HCT116 (cell line): Measurements from ENCODE around the gene PRPF8. TPM values are rescaled to one million over a fixed set of nuclear protein-coding genes. Genes with fewer than 3 reads are reported as not detected.
"Not testable (repeated sequence)": the region's sequence is repeated elsewhere in the genome, so short reads cannot be mapped to it uniquely, and the experiment has no call there.

ENCODE experiments used
- ATAC-seq: fragments of 200-7000 bp; cut with Tn5 transposase; 2 replicates; pipeline ENCODE4 v1.9.1; 2020; ENCODE audit warnings: mild to moderate bottlenecking, moderate library complexity
- BruUV-seq: library from RNA; stranded (reverse); fragments of 400-500 nt; replicated peaks from 2 replicates; lab custom pipeline; 2021; lab: Mats Ljungman, UMichigan
- CTCF ChIA-PET: fragments of 300-600 bp; sonication (Branson Sonifier 250); formaldehyde crosslinking; loops from one replicate; lab custom pipeline; 2021; ENCODE audit warnings: antibody characterized with exemption; lab: Charles Lee
- POLR2A ChIA-PET: fragments of 300-600, 350-600 bp; sonication (Branson Sonifier 250); formaldehyde crosslinking; loops from one replicate; lab custom pipeline; 2021; ENCODE audit warnings: antibody characterized with exemption; lab: Charles Lee
- RAD21 ChIA-PET, 2 experiments: fragments of 300-600 bp; sonication (Branson Sonifier 250); formaldehyde crosslinking; loops; one replicate each; lab custom pipeline; 2023; ENCODE audit warnings: low total read pairs in 2 of 2; ENCODE audit not compliant: uncharacterized antibody in 2 of 2, unreplicated experiment in 2 of 2, low non-redundant PET in 1 of 2; lab: Charles Lee
- DNase-seq: peaks from one replicate; pipeline ENCODE4 v3.0.0-alpha.2; 2010; ENCODE audit warnings: low read depth, low spot score
- H2AFZ ChIP-seq: fragments of 200-600 bp; shearing (Covaris generic), sonication (generic); 2 replicates; pipeline ENCODE4 v1.6.1; 2017; ENCODE audit warnings: low read depth, mixed run types, mixed read lengths, antibody characterized with exemption, low read length; ENCODE audit not compliant: poor library complexity, severe bottlenecking
- H3K27ac ChIP-seq: 2 replicates; pipeline ENCODE4 v1.5.1; 2012; ENCODE audit warnings: low read depth, low read length
- H3K27me3 ChIP-seq: fragments of 200-600 bp; sonication (generic); 2 replicates; pipeline ENCODE4 v1.6.1; 2016; ENCODE audit warnings: mixed run types, low read length, mixed read lengths; ENCODE audit not compliant: insufficient read depth
- H3K36me3 ChIP-seq, 2 experiments: fragments of 200-500 bp in 1 of 2; fragments of 200-600 bp in 1 of 2; sonication (Bioruptor generic) in 1 of 2; sonication (generic) in 1 of 2; 2 replicates each; pipeline versions ENCODE4 v1.5.1 to v1.6.1; 2014 to 2016; ENCODE audit warnings: low read length in 2 of 2, inconsistent platforms in 1 of 2, mixed read lengths in 1 of 2, mixed run types in 1 of 2; ENCODE audit not compliant: insufficient read depth in 2 of 2, control insufficient read depth in 1 of 2
- H3K4me1 ChIP-seq, 2 experiments: fragments of 200-600 bp in 1 of 2; sonication (generic) in 1 of 2; 2 replicates each; pipeline versions ENCODE4 v1.5.1 to v1.6.1; 2012 to 2017; ENCODE audit warnings: low read length in 2 of 2, inconsistent platforms in 1 of 2, mild to moderate bottlenecking in 1 of 2, mixed read lengths in 1 of 2, mixed run types in 1 of 2, moderate library complexity in 1 of 2; ENCODE audit not compliant: insufficient read depth in 2 of 2, control insufficient read depth in 1 of 2
- H3K4me2 ChIP-seq: fragments of 200-600 bp; sonication (generic); 2 replicates; pipeline ENCODE4 v1.6.1; 2017; ENCODE audit warnings: mixed run types, low read length, mixed read lengths
- H3K4me3 ChIP-seq, 2 experiments: fragments of 200-600 bp in 1 of 2; sonication (generic) in 1 of 2; replicated peaks in 1 of 2; 2 replicates each; pipeline ENCODE4 v1.5.1; 2011 to 2016; ENCODE audit warnings: low read length in 2 of 2, control low read depth in 1 of 2, low read depth in 1 of 2, mild to moderate bottlenecking in 1 of 2, mixed read lengths in 1 of 2, mixed run types in 1 of 2
- H3K79me2 ChIP-seq: fragments of 200-600 bp; sonication (generic); 2 replicates; pipeline ENCODE4 v1.6.1; 2017; ENCODE audit warnings: mild to moderate bottlenecking, mixed run types, low read length, moderate library complexity, mixed read lengths; ENCODE audit not compliant: insufficient read depth
- H3K9ac ChIP-seq: fragments of 200-600 bp; sonication (generic); 2 replicates; pipeline ENCODE4 v1.6.1; 2016; ENCODE audit warnings: low read length, mixed read lengths
- H3K9me2 ChIP-seq: fragments of 200-600 bp; sonication (generic), shearing (Covaris generic); 2 replicates; pipeline ENCODE4 v1.6.1; 2017; ENCODE audit warnings: mixed run types, mild to moderate bottlenecking, moderate library complexity; ENCODE audit not compliant: insufficient read depth
- H3K9me3 ChIP-seq, 2 experiments: fragments of 200-500 bp in 1 of 2; fragments of 200-600 bp in 1 of 2; sonication (Bioruptor generic) in 1 of 2; sonication (generic) in 1 of 2; 2 replicates each; pipeline ENCODE4 v1.6.1; 2014 to 2017; ENCODE audit warnings: low read length in 2 of 2, mixed read lengths in 2 of 2, inconsistent platforms in 1 of 2, low read depth in 1 of 2, mild to moderate bottlenecking in 1 of 2, mixed run types in 1 of 2, moderate library complexity in 1 of 2; ENCODE audit not compliant: control insufficient read depth in 1 of 2, insufficient read depth in 1 of 2
- H4K20me1 ChIP-seq: fragments of 200-600 bp; sonication (generic), shearing (Covaris generic); 2 replicates; pipeline ENCODE4 v1.6.1; 2017; ENCODE audit warnings: mixed run types, mild to moderate bottlenecking, moderate library complexity; ENCODE audit not compliant: insufficient read depth
- CBX3 ChIP-seq: IDR thresholded peaks from 2 replicates; pipeline ENCODE4 v1.6.1; 2012; ENCODE audit warnings: low read depth
- EZH2phosphoT487 ChIP-seq: fragments of 200-600 bp; IDR thresholded peaks from 2 replicates; pipeline ENCODE4 v1.6.1; 2018; ENCODE audit warnings: antibody characterized with exemption, borderline replicate concordance
- RAD21 ChIP-seq: IDR thresholded peaks from 2 replicates; pipeline ENCODE4 v1.6.1; 2012; ENCODE audit warnings: low read depth, mild to moderate bottlenecking
- SIN3A ChIP-seq: IDR thresholded peaks from 2 replicates; pipeline ENCODE4 v1.6.1; 2012; ENCODE audit warnings: low read depth
- SP1 ChIP-seq: IDR thresholded peaks from 2 replicates; pipeline ENCODE4 v1.6.1; 2012; ENCODE audit warnings: low read depth
- TCF7L2 ChIP-seq: IDR thresholded peaks from 2 replicates; pipeline ENCODE4 v1.7.0; 2011; ENCODE audit warnings: borderline replicate concordance, inconsistent platforms; ENCODE audit not compliant: insufficient read depth, insufficient read length; ENCODE audit errors: extremely low read depth
- intact Hi-C: fragments of 100-400 bp; cut with micrococcal nuclease; formaldehyde crosslinking; loops from 2 replicates; pipeline ENCODE4 v1.10.0; 2022
- total RNA-seq: library from RNA; stranded (reverse); gene quantifications from one replicate; pipeline ENCODE4 v1.2.1, GENCODE V29; 2021; ENCODE audit not compliant: unreplicated experiment
- TF ChIP-seq, protein P1 (sequence below): IDR thresholded peaks from 2 replicates; pipeline ENCODE4 v1.6.1; 2012; ENCODE audit warnings: low read depth
- TF ChIP-seq, protein P2 (sequence below): IDR thresholded peaks from 2 replicates; pipeline ENCODE4 v1.6.1; 2012
- TF ChIP-seq, protein P3 (sequence below), 3 experiments: fragments of 200-600 bp in 1 of 3; sonication (generic) in 1 of 3; IDR thresholded peaks in 2 of 3; conservative IDR thresholded peaks in 1 of 3; 2 replicates each; pipeline ENCODE4 v1.5.1; 2012 to 2017; ENCODE audit warnings: low read depth in 2 of 3, low read length in 2 of 3, antibody characterized with exemption in 1 of 3, borderline replicate concordance in 1 of 3, control low read depth in 1 of 3, mild to moderate bottlenecking in 1 of 3, mixed read lengths in 1 of 3, mixed run types in 1 of 3, moderate library complexity in 1 of 3; ENCODE audit not compliant: insufficient read depth in 1 of 3

Gene PRPF8
- total RNA-seq, 1 experiment from 2014 or later, result 386 TPM

DNA sequence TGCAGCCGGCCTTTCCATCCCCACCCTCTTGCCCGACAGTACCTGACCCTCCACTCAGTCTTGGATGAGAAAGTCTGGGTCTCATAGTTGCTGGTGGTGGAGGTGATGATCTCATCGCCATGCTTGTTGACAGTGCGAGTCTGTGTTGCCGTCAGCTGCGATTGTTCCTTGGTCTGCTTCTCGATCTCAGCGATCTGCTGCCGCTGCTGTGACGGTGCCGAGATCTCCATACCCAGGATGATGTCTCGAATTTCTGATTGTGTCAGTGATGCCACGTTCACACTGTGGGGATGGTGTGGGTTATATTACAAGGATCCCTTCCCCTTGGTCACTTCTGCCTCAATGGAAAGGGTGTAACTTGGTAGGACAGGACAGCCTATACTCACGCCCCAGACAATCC lies 30.9 kb downstream of the PRPF8 start:
- Histone ChIP-seq H3K4me2 (no peak overlapping the region), H3K9ac (no peak overlapping the region), H3K9me3 (no peaks in the 10 kb centered on the region), H2AFZ (no peak overlapping the region), H3K27ac (no peak overlapping the region), H3K79me2 (no peaks in the 10 kb centered on the region), H3K4me3 (no peak overlapping the region), H3K36me3 (peaks cover 57 to 73% of the 10 kb centered on the region in 2 experiments), H3K27me3 (no peaks in the 10 kb centered on the region), H3K4me1 (peaks cover 8 to 26% of the 10 kb centered on the region in 2 experiments), H3K9me2 (no peaks in the 10 kb centered on the region), H4K20me1 (no peaks in the 10 kb centered on the region)
- ChIA-PET RAD21 (no interaction called here), POLR2A (no interaction called here), CTCF (no interaction called here)
- BruUV-seq, result no TSS peak
- ATAC-seq (no peak), DNase-seq (no peak)
- TF ChIP-seq CBX3 (no peak), RAD21 (no peak), TCF7L2 (no peak), EZH2phosphoT487 (no peak), SIN3A (no peak), SP1 (no peak)
- TF ChIP-seq, protein P1, sequence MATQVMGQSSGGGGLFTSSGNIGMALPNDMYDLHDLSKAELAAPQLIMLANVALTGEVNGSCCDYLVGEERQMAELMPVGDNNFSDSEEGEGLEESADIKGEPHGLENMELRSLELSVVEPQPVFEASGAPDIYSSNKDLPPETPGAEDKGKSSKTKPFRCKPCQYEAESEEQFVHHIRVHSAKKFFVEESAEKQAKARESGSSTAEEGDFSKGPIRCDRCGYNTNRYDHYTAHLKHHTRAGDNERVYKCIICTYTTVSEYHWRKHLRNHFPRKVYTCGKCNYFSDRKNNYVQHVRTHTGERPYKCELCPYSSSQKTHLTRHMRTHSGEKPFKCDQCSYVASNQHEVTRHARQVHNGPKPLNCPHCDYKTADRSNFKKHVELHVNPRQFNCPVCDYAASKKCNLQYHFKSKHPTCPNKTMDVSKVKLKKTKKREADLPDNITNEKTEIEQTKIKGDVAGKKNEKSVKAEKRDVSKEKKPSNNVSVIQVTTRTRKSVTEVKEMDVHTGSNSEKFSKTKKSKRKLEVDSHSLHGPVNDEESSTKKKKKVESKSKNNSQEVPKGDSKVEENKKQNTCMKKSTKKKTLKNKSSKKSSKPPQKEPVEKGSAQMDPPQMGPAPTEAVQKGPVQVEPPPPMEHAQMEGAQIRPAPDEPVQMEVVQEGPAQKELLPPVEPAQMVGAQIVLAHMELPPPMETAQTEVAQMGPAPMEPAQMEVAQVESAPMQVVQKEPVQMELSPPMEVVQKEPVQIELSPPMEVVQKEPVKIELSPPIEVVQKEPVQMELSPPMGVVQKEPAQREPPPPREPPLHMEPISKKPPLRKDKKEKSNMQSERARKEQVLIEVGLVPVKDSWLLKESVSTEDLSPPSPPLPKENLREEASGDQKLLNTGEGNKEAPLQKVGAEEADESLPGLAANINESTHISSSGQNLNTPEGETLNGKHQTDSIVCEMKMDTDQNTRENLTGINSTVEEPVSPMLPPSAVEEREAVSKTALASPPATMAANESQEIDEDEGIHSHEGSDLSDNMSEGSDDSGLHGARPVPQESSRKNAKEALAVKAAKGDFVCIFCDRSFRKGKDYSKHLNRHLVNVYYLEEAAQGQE, result no peak
- TF ChIP-seq, protein P2, sequence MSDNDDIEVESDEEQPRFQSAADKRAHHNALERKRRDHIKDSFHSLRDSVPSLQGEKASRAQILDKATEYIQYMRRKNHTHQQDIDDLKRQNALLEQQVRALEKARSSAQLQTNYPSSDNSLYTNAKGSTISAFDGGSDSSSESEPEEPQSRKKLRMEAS, result no peak
- TF ChIP-seq, protein P3, sequence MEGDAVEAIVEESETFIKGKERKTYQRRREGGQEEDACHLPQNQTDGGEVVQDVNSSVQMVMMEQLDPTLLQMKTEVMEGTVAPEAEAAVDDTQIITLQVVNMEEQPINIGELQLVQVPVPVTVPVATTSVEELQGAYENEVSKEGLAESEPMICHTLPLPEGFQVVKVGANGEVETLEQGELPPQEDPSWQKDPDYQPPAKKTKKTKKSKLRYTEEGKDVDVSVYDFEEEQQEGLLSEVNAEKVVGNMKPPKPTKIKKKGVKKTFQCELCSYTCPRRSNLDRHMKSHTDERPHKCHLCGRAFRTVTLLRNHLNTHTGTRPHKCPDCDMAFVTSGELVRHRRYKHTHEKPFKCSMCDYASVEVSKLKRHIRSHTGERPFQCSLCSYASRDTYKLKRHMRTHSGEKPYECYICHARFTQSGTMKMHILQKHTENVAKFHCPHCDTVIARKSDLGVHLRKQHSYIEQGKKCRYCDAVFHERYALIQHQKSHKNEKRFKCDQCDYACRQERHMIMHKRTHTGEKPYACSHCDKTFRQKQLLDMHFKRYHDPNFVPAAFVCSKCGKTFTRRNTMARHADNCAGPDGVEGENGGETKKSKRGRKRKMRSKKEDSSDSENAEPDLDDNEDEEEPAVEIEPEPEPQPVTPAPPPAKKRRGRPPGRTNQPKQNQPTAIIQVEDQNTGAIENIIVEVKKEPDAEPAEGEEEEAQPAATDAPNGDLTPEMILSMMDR (IDR thresholded peaks at IDR 0.05 in 2 of 3, conservative IDR thresholded peaks at IDR 0.05 in 1 of 3; ENCODE audit: borderline replicate concordance in 1 of 3, insufficient read depth in 1 of 3, low read depth in 2 of 3, low read length in 2 of 3), result no peak
- intact Hi-C loops, result no loop called here

DNA sequence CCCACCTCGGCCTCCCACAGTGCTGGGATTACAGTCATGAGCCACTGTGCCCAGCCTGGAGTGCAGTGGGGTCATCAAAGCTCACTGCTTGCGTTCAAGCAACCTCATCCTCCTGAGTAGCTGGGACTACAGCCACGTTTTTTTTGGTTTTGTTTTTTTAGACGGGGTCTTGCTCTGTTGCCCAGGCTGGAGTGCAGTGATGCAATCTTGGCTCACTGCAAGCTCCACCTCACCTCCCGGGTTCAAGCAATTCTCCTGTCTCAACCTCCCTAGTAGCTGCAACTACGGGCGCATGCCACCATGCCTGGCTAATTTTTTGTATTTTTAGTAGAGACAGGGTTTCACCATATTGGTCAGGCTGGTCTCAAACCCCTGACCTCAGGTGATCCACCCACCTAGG lies 31.9 kb downstream of the PRPF8 start:
- H3K4me3 ChIP-seq, intact Hi-C loops, ATAC-seq, H3K4me2 ChIP-seq, H4K20me1 ChIP-seq, POLR2A ChIA-PET, H3K79me2 ChIP-seq, BruUV-seq, H3K27ac ChIP-seq, CTCF ChIA-PET, H3K27me3 ChIP-seq, H3K9me3 ChIP-seq, H3K9ac ChIP-seq, H3K9me2 ChIP-seq, RAD21 ChIA-PET, H2AFZ ChIP-seq, DNase-seq: not testable (repeated sequence)
- Histone ChIP-seq H3K36me3 (peaks cover 47 to 63% of the 10 kb centered on the region in 2 experiments), H3K4me1 (peaks cover 12 to 35% of the 10 kb centered on the region in 2 experiments)
